Brain microvascular endothelial cell (primary cell): ENCODE measurements around the gene COL4A5.

Source experiments
- DNase-seq: peaks from one replicate; pipeline ENCODE4 v3.0.0-alpha.2; 2020
- H3K27ac ChIP-seq: fragments of 250-450 bp; sonication (Bioruptor Pico); 2 replicates; pipeline ENCODE4 v1.5.1; 2020; ENCODE audit warnings: mild to moderate bottlenecking, moderate library complexity
- H3K27me3 ChIP-seq: fragments of 250-450 bp; sonication (Bioruptor Pico); replicated peaks from 2 replicates; pipeline ENCODE4 v1.5.1; 2020; ENCODE audit warnings: mild to moderate bottlenecking
- H3K36me3 ChIP-seq: fragments of 250-450 bp; sonication (Bioruptor Pico); replicated peaks from 2 replicates; pipeline ENCODE4 v1.5.1; 2020; ENCODE audit warnings: mild to moderate bottlenecking
- H3K4me3 ChIP-seq: 2 replicates; pipeline ENCODE4 v1.5.1; 2011; ENCODE audit warnings: low read depth, mild to moderate bottlenecking, control low read depth, low read length, moderate library complexity
- in situ Hi-C: cut with HindIII; loops from 2 replicates; pipeline ENCODE4 v1.10.0; 2017; ENCODE audit warnings: low sequenced_read_pairs, low pct_ligation_motif_present
- TF ChIP-seq, protein P1 (sequence below): IDR thresholded peaks from 2 replicates; pipeline ENCODE4 v1.5.1; 2011; ENCODE audit warnings: low read depth, mild to moderate bottlenecking, moderate library complexity, low read length, control low read depth, inconsistent platforms; ENCODE audit errors: missing control alignments

COL4A5 gene

DNA sequence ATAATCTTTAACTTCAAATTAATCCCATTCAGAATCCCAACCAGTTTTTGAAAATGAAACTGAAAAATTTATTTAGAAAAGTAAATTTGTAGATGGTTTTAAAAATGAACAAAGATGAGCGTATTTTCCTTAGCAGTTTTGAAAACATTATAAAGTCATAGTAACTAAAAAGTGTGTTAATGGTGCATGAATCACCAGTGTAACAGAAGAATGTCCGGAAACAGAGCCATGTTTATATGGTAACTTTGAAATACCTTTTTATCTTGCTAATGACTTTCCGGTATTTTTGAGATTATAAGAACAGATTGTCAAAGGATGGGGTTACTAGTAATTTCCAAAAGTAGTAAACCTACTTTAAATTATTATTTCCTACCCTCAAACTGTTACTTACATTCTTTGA is 150.9 kb downstream of the COL4A5 start:
- in situ Hi-C loops: no loop called here
- no peak for DNase-seq
- TF ChIP-seq, protein P1, sequence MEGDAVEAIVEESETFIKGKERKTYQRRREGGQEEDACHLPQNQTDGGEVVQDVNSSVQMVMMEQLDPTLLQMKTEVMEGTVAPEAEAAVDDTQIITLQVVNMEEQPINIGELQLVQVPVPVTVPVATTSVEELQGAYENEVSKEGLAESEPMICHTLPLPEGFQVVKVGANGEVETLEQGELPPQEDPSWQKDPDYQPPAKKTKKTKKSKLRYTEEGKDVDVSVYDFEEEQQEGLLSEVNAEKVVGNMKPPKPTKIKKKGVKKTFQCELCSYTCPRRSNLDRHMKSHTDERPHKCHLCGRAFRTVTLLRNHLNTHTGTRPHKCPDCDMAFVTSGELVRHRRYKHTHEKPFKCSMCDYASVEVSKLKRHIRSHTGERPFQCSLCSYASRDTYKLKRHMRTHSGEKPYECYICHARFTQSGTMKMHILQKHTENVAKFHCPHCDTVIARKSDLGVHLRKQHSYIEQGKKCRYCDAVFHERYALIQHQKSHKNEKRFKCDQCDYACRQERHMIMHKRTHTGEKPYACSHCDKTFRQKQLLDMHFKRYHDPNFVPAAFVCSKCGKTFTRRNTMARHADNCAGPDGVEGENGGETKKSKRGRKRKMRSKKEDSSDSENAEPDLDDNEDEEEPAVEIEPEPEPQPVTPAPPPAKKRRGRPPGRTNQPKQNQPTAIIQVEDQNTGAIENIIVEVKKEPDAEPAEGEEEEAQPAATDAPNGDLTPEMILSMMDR: no peak
- no peak overlapping the region for H3K4me3 ChIP-seq
- peaks cover 4% of the 10 kb centered on the region for H3K36me3 ChIP-seq
- H3K27ac ChIP-seq: no peak overlapping the region
- no peaks in the 10 kb centered on the region for H3K27me3 ChIP-seq

DNA sequence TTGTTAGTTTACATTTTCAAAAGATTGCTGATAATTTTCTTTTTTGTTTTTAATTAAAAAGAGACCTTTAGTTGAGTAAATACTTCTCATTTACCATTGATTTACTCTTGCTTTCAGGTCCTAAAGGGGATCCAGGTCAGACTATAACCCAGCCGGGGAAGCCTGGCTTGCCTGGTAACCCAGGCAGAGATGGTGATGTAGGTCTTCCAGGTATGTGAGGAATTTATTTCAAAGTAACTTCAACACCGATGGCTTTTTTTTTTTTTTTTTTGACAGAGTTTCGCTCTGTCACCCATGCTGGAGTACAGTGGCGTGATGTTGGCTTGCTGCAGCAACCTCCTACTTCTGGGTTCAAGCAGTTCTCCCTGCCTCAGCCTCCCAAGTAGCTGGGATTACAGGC is 161.6 kb downstream of the COL4A5 start:
- no peaks in the 10 kb centered on the region for H3K27me3 ChIP-seq
- no peak for DNase-seq
- in situ Hi-C loops: no loop called here
- peaks cover 12% of the 10 kb centered on the region for H3K36me3 ChIP-seq
- H3K4me3 ChIP-seq: no peak overlapping the region
- TF ChIP-seq, protein P1: no peak
- no peak overlapping the region for H3K27ac ChIP-seq

DNA sequence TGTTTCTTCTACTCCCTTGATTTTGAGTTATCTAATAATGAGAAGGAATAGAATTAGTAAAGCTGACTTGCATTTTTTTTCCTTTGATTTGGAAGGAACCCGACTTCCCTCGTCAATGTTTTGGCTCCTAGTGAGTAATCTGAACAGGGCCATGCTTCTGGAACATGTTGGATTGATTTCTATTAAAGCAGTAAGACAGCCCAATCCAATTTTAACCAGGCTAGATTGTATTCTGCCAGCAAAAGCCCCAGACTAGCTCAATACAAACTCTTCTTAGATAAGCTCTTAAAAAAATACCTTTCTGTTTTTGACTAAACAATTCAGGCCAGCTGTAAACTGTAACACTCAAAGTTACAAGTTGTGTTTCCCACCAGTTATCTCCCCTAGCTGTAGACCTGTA is 170.5 kb downstream of the COL4A5 start:
- DNase-seq: no peak
- in situ Hi-C loops: no loop called here
- no peak overlapping the region for H3K27ac ChIP-seq
- no peaks in the 10 kb centered on the region for H3K27me3 ChIP-seq
- peaks cover 6% of the 10 kb centered on the region for H3K36me3 ChIP-seq
- H3K4me3 ChIP-seq: no peak overlapping the region
- TF ChIP-seq, protein P1: no peak

DNA sequence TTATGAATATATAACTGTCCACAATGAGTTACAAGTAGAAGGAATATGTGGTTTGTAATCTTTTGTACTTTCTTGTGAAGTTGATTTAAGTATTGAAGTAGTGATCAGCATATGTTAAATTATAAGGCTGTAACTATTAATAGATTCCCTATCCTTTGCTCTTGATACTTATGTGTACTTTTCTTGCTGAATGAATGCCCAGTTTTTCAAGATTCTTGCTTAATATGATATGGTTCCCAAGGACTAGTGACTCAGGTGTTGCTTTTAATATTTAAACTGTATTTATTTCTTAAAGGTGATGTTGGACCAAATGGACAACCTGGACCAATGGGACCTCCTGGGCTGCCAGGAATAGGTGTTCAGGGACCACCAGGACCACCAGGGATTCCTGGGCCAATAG is 175.0 kb downstream of the COL4A5 start:
- DNase-seq: no peak
- H3K36me3 ChIP-seq: no peaks in the 10 kb centered on the region
- in situ Hi-C loops: no loop called here
- H3K27ac ChIP-seq: no peak overlapping the region
- H3K4me3 ChIP-seq: no peak overlapping the region
- H3K27me3 ChIP-seq: no peaks in the 10 kb centered on the region
- TF ChIP-seq, protein P1: no peak

DNA sequence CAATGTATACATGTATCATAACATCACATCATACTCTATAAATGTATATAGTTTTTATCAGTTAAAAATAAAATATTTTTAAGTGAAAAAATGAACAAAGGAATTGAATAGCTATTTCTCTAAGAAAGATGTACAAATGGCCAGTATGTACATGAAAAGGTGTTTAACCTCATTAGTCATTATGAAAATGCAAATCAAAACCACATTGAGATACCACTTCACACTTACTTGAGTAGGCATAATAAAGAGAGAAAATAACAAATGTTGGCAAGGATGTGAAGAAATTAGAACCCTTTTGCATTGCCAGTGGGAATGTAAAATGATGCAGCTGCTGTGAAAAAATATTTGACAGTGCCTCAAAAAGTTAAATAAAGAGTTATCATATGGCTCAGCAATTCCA is 201.2 kb downstream of the COL4A5 start:
- Histone ChIP-seq H3K36me3 (peaks cover 2% of the 10 kb centered on the region), H3K27ac (no peak overlapping the region), H3K27me3 (no peaks in the 10 kb centered on the region), H3K4me3 (no peak overlapping the region)
- DNase-seq: no peak
- TF ChIP-seq, protein P1: no peak
- in situ Hi-C loops: no loop called here

DNA sequence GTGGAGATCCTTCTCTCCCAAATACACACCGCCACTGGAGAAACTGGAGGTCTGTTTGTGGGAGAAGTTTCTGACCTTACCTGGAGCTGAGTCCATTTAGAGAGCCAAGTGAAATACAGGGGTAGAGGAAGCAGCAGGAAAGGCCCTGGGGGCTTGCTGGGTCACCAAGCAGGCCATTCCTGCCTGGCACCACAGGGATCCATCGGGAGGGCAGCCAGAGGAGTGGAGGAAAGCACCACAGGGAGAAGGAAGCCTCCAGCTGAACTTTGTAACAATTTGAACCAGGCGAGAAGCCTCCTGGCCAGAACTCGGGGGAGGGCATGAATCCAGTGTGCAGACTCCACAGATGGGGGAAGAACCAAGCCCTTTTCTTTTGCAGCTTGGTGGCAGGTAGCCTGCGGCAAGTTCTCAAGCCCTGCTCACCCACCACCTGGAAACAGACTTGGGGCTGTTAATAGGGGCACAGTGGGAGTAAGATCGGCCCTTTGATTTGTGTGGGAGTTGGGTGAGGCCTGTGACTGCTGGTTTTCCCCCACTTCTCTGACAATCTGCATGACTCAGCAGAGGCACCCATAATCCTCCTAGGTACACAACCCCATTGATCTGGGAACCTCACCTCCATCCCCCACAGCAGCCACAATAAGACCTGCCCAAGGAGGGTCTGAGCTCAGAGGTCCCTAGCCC is 202.1 kb downstream of the COL4A5 start:
- DNase-seq: no peak
- in situ Hi-C loops: no loop called here
- Histone ChIP-seq H3K27me3 (no peaks in the 10 kb centered on the region), H3K36me3 (peaks cover 2% of the 10 kb centered on the region), H3K4me3 (no peak overlapping the region), H3K27ac (no peak overlapping the region)
- TF ChIP-seq, protein P1: no peak
